Femur (tissue), 1 donor: Measurements from ENCODE around the gene SHC3.

Experiments used
- DNase-seq: peaks from one replicate; pipeline ENCODE4 v3.0.0-alpha.2; 2017

SHC3 gene

GRCh38 chr9:89049646-89050045 is 129.0 kb downstream of the SHC3 start:
- no peak for DNase-seq

GRCh38 chr9:89048616-89049015 is 130.0 kb downstream of the SHC3 start:
- DNase-seq, result no peak

GRCh38 chr9:89047667-89048066 is 131.0 kb downstream of the SHC3 start:
- DNase-seq, result no peak

GRCh38 chr9:89046832-89047231 is 131.8 kb downstream of the SHC3 start:
- peak; percentile 37 for DNase-seq

- DNase-seq, result no peak
Observed at GRCh38 chr9:89044881-89045280, 133.7 kb downstream of the SHC3 start.

DNA sequence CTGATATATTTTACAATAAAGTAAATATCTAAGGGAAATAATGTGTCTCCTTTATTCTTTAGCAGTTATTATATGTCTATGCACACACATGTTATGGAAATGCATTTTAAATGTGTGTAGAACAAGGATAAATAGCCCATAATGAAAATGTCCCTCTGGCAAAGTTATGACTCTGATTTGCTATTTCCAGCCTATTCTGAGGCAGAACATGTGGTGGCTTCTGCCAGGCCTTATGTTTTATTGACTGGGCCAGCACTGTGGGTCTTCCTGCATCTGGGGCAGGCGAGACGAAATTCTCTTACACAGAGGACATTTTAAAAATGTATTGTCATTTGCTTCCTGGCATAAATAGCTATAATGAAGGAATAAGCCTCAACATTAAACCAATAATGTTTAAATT is 134.5 kb downstream of the SHC3 start:
- no peak for DNase-seq

DNA sequence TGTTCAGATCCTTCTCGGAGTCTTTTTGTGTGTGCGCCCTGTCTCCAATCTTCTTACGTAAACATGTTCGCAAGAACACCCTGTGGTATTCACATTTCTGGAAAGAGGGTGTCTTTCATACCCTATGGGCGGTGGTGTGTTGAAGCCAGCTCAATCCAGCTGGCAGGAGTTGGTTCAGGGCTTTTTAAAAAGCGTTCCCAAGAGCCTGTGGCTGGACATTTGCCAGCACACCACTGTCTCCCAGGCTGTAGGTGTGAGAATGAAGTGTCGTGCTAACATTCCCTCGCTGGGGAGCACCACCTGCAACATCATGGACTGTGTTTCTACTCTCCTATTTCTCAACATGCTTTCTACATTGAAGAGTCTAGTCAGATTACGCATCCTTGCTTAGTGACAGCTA is 135.6 kb downstream of the SHC3 start:
- DNase-seq, result no peak

DNA sequence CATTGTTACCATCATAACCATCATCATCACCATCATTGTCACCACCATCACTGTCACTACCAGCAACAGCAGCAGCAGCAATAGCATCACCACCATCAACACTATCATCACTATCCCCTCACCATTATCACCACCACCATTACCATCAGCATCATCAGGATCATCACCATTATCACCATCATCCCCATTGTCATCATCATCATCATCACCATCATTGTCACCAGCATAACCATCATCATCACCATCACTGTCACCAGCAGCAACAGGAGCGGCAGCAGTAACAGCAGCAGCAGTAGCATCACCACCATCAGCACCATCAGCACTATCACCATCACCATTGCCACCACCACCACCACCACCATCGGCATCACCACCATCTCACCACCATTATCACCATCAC is 139.0 kb downstream of the SHC3 start:
- no peak for DNase-seq

DNA sequence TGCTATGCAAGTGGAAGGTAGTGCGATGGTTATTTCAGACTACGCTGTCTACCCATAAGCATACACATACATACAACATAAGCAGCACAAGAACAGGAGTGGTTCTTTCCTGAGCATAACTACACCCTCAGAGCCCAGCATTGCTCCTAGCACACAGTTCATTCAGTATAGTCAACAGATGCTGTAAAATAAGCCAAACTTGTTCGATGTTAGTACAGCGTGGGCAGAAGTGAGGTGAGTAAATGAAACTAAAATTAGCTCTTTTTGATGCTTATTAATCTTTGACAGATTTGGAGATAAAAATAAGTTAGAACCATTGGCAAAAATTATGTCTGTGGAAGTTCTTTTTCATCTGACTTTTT is 139.5 kb downstream of the SHC3 start:
- DNase-seq, result no peak

- DNase-seq, result peak; percentile 71
Observed at GRCh38 chr9:89038382-89039103, 140.1 kb downstream of the SHC3 start.

DNA sequence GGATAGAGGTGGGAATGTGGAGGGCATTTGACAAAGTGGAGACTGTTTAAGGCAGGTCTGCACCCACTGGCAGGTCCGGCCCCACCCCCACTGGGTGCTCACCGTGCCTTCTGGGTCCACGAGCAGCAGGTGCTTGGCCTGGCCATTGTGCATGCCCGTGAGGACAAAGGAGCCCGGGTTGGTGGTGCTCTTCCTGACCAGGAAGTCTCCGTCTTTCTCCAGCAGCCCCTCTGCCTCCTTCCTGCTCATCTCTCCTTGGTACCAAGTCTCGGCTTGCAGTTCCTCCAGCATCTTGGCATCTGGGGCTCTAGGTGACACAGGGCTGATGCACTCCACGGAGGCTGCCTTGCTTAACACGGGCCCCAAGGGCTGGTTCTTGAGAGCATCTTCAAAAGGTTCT is 140.7 kb downstream of the SHC3 start:
- no peak for DNase-seq

DNA sequence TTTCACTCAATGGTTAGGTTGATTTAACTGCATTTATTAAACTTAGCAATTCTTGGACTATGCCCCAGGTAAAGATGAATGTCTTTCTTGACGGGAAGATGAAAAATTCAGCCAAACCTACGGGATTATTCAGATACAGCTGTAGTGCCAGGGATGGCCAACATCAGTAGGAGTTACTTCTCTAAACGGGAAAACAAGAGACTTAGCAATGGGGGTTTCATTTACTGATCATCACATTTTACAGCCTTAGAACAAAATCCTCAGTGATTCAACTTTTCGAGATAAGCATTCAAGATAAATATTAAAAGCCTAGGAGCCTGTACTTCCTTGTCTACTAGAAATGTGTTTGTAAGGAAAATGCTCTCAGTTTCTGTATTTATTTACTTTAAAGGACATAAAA is 141.3 kb downstream of the SHC3 start:
- DNase-seq, result no peak

DNA sequence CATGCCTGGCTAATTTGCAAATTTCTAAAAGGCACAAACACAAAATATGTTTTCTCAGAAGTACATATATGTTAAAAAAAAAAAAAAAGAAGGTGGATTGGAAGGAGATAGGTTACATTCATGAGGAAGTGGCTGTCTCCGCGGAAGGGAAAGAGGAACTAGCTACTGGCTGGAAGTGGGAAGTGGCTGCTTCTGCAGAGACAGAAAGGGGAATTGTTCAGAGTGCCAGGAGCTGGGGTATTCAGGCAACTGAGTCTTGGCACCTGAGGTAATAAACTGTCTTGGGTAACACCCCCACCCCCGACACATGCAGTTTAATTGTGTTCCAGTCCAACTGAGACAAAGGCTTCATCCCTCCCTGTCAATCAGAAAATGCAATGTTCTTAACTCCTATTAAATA is 141.7 kb downstream of the SHC3 start:
- DNase-seq, result no peak

- no peak for DNase-seq
Observed at GRCh38 chr9:89036383-89036782, 142.2 kb downstream of the SHC3 start.

- no peak for DNase-seq
Observed at GRCh38 chr9:89032661-89033060, 146.0 kb downstream of the SHC3 start.

GRCh38 chr9:89032173-89032572 is 146.4 kb downstream of the SHC3 start:
- no peak for DNase-seq

DNA sequence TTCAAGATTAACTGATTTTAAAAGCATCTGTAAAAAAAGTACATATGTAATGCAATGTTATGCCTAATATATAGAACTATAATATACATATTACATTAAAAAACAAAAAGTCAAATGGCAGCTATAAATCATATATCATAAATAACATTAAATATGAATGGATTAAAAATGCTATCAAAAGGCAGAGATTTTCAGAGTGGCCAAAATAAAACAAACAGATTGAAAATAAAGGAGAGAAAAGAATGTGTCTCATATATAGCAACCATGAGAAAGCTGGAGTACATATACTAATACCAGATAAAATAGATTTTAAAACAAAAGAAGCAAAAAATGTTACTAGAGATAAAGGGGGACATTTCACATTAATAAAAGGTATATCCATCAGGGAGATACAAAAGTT is 148.8 kb downstream of the SHC3 start:
- no peak for DNase-seq

- DNase-seq, result no peak
Observed at GRCh38 chr9:89026876-89027275, 151.7 kb downstream of the SHC3 start.

GRCh38 chr9:89025553-89025952 is 153.1 kb downstream of the SHC3 start:
- DNase-seq, result no peak

DNA sequence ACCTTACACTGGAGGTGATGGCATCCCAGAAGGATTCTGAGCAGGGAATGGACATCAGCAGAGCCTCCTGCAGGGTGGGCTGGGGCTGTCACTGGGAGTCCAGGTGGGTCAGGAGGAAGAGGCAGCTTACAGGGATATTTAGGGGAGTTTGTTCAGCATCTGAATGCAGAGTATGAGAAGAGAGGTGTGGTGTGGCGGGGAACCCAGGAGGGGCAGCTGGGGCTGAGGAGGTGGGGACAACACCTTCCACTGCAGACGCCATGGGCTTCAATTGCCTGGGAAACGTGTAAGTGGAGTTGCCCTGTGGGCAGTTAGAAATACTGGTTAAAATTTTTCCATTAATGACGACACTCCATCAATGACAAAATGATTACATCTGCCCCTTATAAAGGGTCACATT is 153.9 kb downstream of the SHC3 start:
- no peak for DNase-seq

- no peak for DNase-seq
Observed at GRCh38 chr9:89023740-89024139, 154.9 kb downstream of the SHC3 start.

GRCh38 chr9:89022902-89023301 is 155.7 kb downstream of the SHC3 start:
- no peak for DNase-seq

DNA sequence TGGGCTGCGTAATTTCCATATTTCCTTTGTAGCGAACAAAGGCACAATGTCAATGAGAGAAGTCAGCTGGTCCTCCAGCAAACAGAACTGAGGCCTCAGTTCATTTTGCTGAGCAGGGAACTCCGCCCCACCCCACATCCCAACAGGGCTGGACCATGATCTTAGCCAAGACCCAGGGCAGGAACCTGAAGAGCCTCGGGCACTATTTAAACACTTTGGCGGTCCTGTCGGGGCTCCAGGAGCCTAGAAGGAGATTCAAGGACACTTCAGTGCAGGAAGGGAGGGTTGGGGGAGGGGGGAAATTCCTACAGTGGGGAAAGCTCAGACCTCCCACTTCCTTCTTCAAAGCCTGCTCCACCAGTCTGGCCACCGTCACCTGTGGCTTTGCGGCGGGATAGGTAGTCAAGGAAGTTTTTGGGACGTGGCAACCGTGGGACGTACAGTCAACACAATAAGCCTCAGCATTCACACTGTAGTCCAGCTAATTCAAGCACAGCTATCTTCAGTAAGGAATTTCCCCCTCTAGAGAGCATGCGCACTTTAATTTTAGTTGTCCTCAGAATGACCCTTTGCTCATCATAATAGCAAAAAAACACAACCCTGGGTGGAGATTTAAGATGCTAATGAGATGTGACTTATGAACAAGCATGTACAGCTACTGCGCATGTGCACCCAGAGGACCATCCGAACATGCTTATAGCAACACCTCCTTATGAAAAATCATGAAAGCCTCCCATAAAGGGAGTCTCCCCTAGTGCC is 156.4 kb downstream of the SHC3 start:
- no peak for DNase-seq

- DNase-seq, result no peak
Observed at GRCh38 chr9:89021154-89021803, 157.3 kb downstream of the SHC3 start.
